Activated naive CD4-positive, alpha-beta T cell treated with anti-CD3 and anti-CD28 coated beads for 36 hours (primary cell): ENCODE results near the gene ST6GALNAC6. TPM values are rescaled to one million over a fixed set of nuclear protein-coding genes. Genes with fewer than 3 reads are reported as not detected.
A peak's percentile ranks its signal among the peaks of the same experiment; 100 is the strongest.
"Not testable (repeated sequence)": the region's sequence is repeated elsewhere in the genome, so short reads cannot be mapped to it uniquely, and the experiment has no call there.

Experiments used
- CTCF ChIA-PET: fragments of 350-600 bp; sonication (Branson Sonifier 250); formaldehyde crosslinking; loops from one replicate; lab custom pipeline; 2021; ENCODE audit warnings: antibody characterized with exemption; lab: Charles Lee
- DNase-seq: peaks from one replicate; pipeline ENCODE4 v3.0.0-alpha.2; 2020
- H3K27ac Mint-ChIP-seq: one replicate; pipeline ENCODE4 v1.8.0; 2021; ENCODE audit warnings: mild to moderate bottlenecking, mixed read lengths
- H3K27me3 Mint-ChIP-seq: one replicate; pipeline ENCODE4 v1.8.0; 2021; ENCODE audit warnings: low read depth, mixed read lengths
- H3K36me3 Mint-ChIP-seq: one replicate; pipeline ENCODE4 v1.8.0; 2021; ENCODE audit warnings: low read depth, mixed read lengths
- H3K4me1 Mint-ChIP-seq: one replicate; pipeline ENCODE4 v1.8.0; 2021; ENCODE audit warnings: low read depth, mixed read lengths
- H3K4me3 Mint-ChIP-seq: one replicate; pipeline ENCODE4 v1.8.0; 2021; ENCODE audit warnings: mild to moderate bottlenecking, moderate library complexity, mixed read lengths
- H3K9me3 Mint-ChIP-seq: one replicate; pipeline ENCODE4 v1.8.0; 2021; ENCODE audit warnings: mixed read lengths
- intact Hi-C: fragments of 100-400 bp; cut with micrococcal nuclease; formaldehyde crosslinking; loops from one replicate; pipeline ENCODE4 v1.15.1; 2023
- total RNA-seq, 2 experiments: library from RNA; stranded (reverse); gene quantifications; one replicate each; pipeline ENCODE4 v1.2.3, GENCODE V29; 2021

Gene ST6GALNAC6
- total RNA-seq, 2 experiments from 2014 or later, result 28.7 to 29.1 TPM

- Mint-ChIP-seq H3K4me1 (peaks cover 6% of the 10 kb centered on the region), H3K4me3 (no peak overlapping the region), H3K9me3 (no peaks in the 10 kb centered on the region), H3K27ac (no peak overlapping the region), H3K27me3 (peaks cover 4% of the 10 kb centered on the region), H3K36me3 (no peaks in the 10 kb centered on the region)
- CTCF ChIA-PET, result interaction anchor here (0.7 to 1.8 kb wide), 2 partner anchors 12 to 47 kb away, joined by 3 to 5 read pairs; no protein-coding TSS in a partner anchor
- intact Hi-C loops, result no loop called here
- no peak for DNase-seq
Measured at GRCh38 chr9:127874301-127875221, 24.8 kb downstream of the ST6GALNAC6 start.

- DNase-seq, result no peak
- H3K27ac Mint-ChIP-seq, result no peak overlapping the region
- peaks cover 6% of the 10 kb centered on the region for H3K4me1 Mint-ChIP-seq
- H3K9me3 Mint-ChIP-seq, result no peaks in the 10 kb centered on the region
- H3K27me3 Mint-ChIP-seq, result peaks cover 4% of the 10 kb centered on the region
- CTCF ChIA-PET, result interaction anchor here (0.9 to 1.8 kb wide), 2 partner anchors 9 to 48 kb away, joined by 3 to 5 read pairs; no protein-coding TSS in a partner anchor
- H3K36me3 Mint-ChIP-seq, result no peaks in the 10 kb centered on the region
- H3K4me3 Mint-ChIP-seq, result no peak overlapping the region
- intact Hi-C loops, result no loop called here
Measured at GRCh38 chr9:127873886-127874285, 25.5 kb downstream of the ST6GALNAC6 start.

DNA sequence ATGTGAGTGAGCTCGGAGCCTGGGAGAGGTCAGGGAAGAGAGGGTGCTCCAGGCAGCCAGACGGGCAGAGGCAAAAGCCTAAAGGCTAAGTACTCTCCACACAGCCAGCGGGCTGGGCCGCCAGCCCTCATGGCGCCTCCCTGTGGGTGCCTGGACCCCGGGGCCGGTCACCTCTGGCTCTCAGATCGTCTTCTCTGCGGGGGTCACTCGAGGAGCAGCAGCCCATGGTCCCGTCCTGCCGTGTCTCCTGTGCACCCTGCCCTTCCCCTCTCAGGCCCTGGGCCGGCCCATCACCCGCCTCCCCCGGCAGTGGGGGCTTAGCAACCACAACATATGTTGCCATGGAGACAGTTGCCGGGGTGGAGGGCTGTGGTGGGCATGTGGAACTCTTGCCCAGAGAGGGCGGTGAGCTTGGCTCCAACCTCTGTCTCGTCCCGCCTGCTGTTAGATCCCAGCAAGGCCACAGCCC lies 26.1 kb downstream of the ST6GALNAC6 start:
- H3K4me3 Mint-ChIP-seq, result no peak overlapping the region
- no peaks in the 10 kb centered on the region for H3K9me3 Mint-ChIP-seq
- CTCF ChIA-PET, result interaction anchor here (0.9 to 1.8 kb wide), 2 partner anchors 9 to 48 kb away, joined by 3 to 5 read pairs; no protein-coding TSS in a partner anchor
- no peaks in the 10 kb centered on the region for H3K36me3 Mint-ChIP-seq
- H3K27me3 Mint-ChIP-seq, result peaks cover 4% of the 10 kb centered on the region
- intact Hi-C loops, result no loop called here
- H3K27ac Mint-ChIP-seq, result no peak overlapping the region
- no peak for DNase-seq
- H3K4me1 Mint-ChIP-seq, result peaks cover 6% of the 10 kb centered on the region

GRCh38 chr9:127872369-127873222 lies 26.8 kb downstream of the ST6GALNAC6 start:
- intact Hi-C loops, result no loop called here
- H3K9me3 Mint-ChIP-seq, result no peaks in the 10 kb centered on the region
- DNase-seq, result no peak
- H3K4me3 Mint-ChIP-seq, result no peak overlapping the region
- no peaks in the 10 kb centered on the region for H3K36me3 Mint-ChIP-seq
- CTCF ChIA-PET, result interaction anchor here (0.5 to 1.8 kb wide), 4 partner anchors 10 to 138 kb away, joined by 3 to 5 read pairs (median 4); partner anchors contain the start of gene TOR2A
- H3K27ac Mint-ChIP-seq, result no peak overlapping the region
- H3K4me1 Mint-ChIP-seq, result peaks cover 5% of the 10 kb centered on the region
- peaks cover 4% of the 10 kb centered on the region for H3K27me3 Mint-ChIP-seq

- Mint-ChIP-seq H3K36me3 (no peaks in the 10 kb centered on the region), H3K27me3 (no peaks in the 10 kb centered on the region), H3K4me1 (no peaks in the 10 kb centered on the region), H3K4me3 (no peak overlapping the region), H3K27ac (no peak overlapping the region), H3K9me3 (no peaks in the 10 kb centered on the region)
- CTCF ChIA-PET, result interaction anchor here (0.6 to 3.5 kb wide), 3 partner anchors 10 to 137 kb away, joined by 3 to 12 read pairs (median 5); partner anchors contain the start of gene TOR2A
- no peak for DNase-seq
- intact Hi-C loops, result loop anchor here (2.0 kb wide), 1 partner anchor 49 kb away; no protein-coding TSS in a partner anchor
Measured at GRCh38 chr9:127871531-127871930, 27.9 kb downstream of the ST6GALNAC6 start.

DNA sequence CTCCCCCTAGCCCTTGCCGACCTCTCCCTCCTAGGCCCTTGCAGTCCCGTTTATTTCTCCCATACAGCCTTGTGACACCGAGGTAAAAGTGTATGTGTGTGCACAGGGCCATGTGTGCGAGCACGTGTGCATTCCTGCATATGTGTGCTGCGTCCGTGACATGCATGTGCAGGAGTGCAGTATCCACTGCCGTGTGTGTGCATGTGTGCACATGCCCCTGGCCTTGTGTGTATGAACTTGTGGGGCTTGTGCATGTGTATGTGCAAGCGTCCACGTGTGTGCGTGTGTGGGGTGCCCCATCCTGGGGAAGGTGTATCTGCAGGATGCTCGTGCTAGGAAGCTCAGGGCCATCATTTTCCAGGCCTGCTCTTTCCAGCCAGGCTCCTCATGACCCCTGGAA lies 28.5 kb downstream of the ST6GALNAC6 start:
- CTCF ChIA-PET, result interaction anchor here (1.0 to 4.8 kb wide), 11 partner anchors 10 to 165 kb away, joined by 3 to 56 read pairs (median 12); partner anchors contain the start of genes CDK9, ENG, ST6GALNAC4 and TOR2A
- intact Hi-C loops, result loop anchor here (1.0 to 2.0 kb wide), 3 partner anchors 50 to 136 kb away; partner anchors contain the start of genes CDK9 and TOR2A
- Mint-ChIP-seq H3K27me3 (no peaks in the 10 kb centered on the region), H3K4me3 (no peak overlapping the region), H3K36me3 (no peaks in the 10 kb centered on the region), H3K27ac (no peak overlapping the region), H3K9me3 (no peaks in the 10 kb centered on the region), H3K4me1 (peaks cover 1% of the 10 kb centered on the region)
- no peak for DNase-seq

DNA sequence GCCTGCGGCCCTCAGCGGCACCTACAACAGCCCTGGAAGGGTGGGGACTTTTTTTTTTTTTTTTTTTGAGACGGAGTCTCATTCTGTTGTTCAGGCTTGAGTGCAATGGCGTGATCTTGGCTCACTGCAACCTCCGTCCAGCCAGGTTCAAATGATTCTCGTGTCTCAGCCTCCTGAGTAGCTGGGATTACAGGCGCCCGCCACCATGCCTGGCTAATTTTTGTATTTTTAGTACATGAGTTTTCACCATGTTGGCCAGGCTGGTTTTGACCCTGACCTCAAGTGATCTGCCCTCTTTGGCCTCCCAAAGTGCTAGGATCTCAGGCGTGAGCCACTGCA lies 29.3 kb downstream of the ST6GALNAC6 start:
- not testable (repeated sequence) for H3K4me1 Mint-ChIP-seq, H3K4me3 Mint-ChIP-seq, H3K36me3 Mint-ChIP-seq, H3K27me3 Mint-ChIP-seq, DNase-seq, H3K9me3 Mint-ChIP-seq, H3K27ac Mint-ChIP-seq
- CTCF ChIA-PET, result interaction anchor here (0.5 to 4.8 kb wide), 38 partner anchors 10 to 836 kb away, joined by 3 to 56 read pairs (median 4); partner anchors contain the start of genes CDK9, ENG, PTRH1 and SH2D3C
- intact Hi-C loops, result loop anchor here (1.0 to 2.0 kb wide), 3 partner anchors 51 to 135 kb away; partner anchors contain the start of genes CDK9 and TOR2A

DNA sequence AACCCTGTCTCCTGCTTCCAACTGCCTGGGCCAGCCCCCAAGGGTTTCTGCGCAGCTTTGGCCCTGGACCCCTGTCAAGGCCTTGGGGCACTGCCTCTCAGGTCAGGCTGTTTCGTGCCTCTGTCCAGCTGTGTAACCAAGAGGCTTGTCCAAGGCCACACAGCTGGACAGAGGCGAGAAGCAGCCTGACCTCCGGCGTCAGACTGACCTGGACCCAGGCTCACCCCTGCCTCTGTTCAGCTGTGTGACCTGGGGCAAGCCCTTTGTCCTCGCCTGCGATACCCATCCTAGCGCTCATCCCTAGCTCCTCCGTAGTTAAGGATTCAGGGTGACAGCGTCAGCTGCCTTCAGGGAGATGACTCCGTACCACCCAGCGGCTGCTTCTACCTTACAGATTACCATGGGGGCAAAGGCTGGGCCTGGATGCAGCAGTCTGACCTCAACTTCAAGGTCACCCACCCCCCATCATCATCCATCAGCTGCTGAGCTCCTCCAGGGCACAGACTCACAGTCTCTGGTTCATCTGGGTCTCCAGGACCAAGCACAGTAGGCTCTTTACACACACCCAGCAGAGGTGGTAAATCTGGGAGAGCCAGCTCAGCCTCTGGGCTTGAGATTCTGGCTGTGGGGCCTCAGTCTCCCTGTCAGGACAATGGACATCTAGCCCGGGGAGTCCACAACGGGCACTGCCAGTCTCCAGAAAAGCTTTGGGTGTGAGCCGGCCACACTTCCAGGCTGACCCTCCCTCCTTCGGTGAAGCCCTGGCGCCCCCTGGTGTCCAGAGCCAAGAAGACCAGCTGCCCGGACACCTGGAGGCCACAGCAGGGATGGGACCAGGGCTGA lies 29.9 kb downstream of the ST6GALNAC6 start:
- H3K27me3 Mint-ChIP-seq, result no peaks in the 10 kb centered on the region
- intact Hi-C loops, result loop anchor here (1.0 to 5.0 kb wide), 5 partner anchors 51 to 367 kb away; partner anchors contain the start of genes CDK9, FPGS and TOR2A
- no peak overlapping the region for H3K4me3 Mint-ChIP-seq
- H3K4me1 Mint-ChIP-seq, result peaks cover 14% of the 10 kb centered on the region
- no peaks in the 10 kb centered on the region for H3K36me3 Mint-ChIP-seq
- CTCF ChIA-PET, result interaction anchor here (0.5 to 4.8 kb wide), 48 partner anchors 9 to 835 kb away, joined by 3 to 56 read pairs (median 4); partner anchors contain the start of genes CDK9, ENG, PTRH1 and SH2D3C
- no peak overlapping the region for H3K27ac Mint-ChIP-seq
- peak; percentile 88 for DNase-seq
- no peaks in the 10 kb centered on the region for H3K9me3 Mint-ChIP-seq

DNA sequence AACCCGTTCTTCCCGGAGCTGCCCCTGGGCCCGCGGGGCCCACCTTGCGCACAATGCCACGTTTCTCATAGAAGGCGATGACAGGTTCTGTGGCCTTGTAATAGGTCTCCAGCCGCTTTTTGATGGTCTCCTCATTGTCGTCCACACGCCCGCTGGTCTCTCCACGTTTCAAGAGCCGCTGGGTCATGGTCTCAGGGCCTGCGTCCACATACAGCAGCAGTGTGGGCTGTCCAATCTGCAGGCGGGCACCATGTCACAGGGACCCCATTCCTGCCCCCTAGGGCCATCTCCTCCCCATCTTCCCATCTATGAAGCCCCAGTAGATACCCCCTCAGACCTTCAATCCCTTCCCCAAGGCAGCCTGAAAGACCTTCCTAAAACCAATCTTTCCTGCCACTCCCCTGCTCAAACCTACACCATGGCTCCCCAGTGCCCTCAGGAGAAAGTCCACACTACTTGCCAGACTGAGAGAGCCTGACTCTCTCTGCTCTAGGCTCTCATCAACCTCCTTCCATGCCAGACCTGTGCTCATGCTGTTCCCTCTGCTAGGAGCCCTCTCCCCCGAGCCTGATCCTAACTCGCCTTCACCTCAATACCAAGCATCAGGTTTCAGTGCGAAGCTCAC lies 31.0 kb downstream of the ST6GALNAC6 start:
- CTCF ChIA-PET, result interaction anchor here (1.1 to 4.8 kb wide), 12 partner anchors 8 to 187 kb away, joined by 3 to 56 read pairs (median 14); partner anchors contain the start of genes CDK9, ENG, ST6GALNAC4 and TOR2A
- intact Hi-C loops, result loop anchor here (5.0 kb wide), 2 partner anchors 66 to 366 kb away; partner anchors contain the start of gene FPGS
- no peaks in the 10 kb centered on the region for H3K9me3 Mint-ChIP-seq
- H3K4me1 Mint-ChIP-seq, result peaks cover 14% of the 10 kb centered on the region
- H3K4me3 Mint-ChIP-seq, result no peak overlapping the region
- H3K27me3 Mint-ChIP-seq, result no peaks in the 10 kb centered on the region
- no peaks in the 10 kb centered on the region for H3K36me3 Mint-ChIP-seq
- no peak for DNase-seq
- H3K27ac Mint-ChIP-seq, result no peak overlapping the region
